Measurements from ENCODE around the gene TMEM52B. TPM values are rescaled to one million over a fixed set of nuclear protein-coding genes. Genes with fewer than 3 reads are reported as not detected.
"Not testable (repeated sequence)": the region's sequence is repeated elsewhere in the genome, so short reads cannot be mapped to it uniquely, and the experiment has no call there.

TMEM52B gene
- total RNA-seq, 4 donors from 2014 or later = 0.17 to 1.6 TPM; not detected in 2

DNA sequence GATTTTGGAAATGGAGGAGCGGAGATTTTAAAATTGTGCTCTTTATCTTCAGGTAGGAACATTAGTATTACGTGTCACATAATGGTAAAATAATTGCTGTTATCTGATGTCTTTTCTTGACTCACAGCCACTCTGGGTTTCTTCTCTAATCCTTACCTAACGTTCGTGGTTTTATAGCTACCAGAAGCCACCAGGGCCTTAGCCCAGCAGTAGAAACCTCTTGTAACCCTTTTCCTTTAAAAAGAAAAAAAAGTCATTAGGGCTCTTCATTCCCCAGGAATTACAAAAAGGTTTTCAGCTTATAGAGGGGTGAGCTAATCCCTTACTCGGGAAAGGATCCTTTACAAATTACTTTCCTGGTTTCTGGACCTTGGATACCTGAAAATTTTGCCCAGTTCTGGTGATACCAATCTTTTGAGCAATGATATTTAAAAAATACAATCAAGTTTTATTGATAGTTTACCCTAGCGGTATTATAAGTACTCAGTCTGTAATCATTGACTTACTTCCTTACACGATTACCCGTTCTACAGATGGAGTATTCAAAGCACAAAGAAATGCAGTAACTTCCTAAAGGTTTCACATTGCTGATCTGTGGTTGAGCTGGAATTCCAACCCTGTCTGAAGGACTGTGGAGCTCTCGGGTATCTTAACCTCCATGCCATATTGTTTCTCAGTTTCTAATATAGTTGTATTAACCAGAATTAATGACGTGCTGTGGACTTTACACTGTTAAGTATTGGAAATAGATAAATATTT is 35.5 kb downstream of the TMEM52B start:
- H3K4me3 ChIP-seq = peak overlapping the region; percentile 79 to 87 (median 82)
- H3K36me3 ChIP-seq = peaks cover 5 to 32% (median 19%) of the 10 kb centered on the region in 4 donors
- H3K27me3 ChIP-seq = no peaks in the 10 kb centered on the region
- intact Hi-C loops (cut with DNase I) = loop anchor here (10.0 kb wide), 2 partner anchors 60 to 510 kb away; partner anchors contain the start of gene YBX3
- no peaks in the 10 kb centered on the region for H3K9me3 ChIP-seq
- H3K4me1 ChIP-seq = peaks cover 37 to 50% (median 42%) of the 10 kb centered on the region in 4 donors
- WGBS = 23% methylated on average over 10 of the region's 10 CpGs
- no peak for DNase-seq (ENCODE audit: extremely low spot score)
- peak overlapping the region; percentile 96 to 100 (median 98) for H3K27ac ChIP-seq (replicated peaks in 1 of 4)
- TF ChIP-seq POLR2A (IDR thresholded peaks at IDR 0.05; ENCODE audit: low read depth) (no peak), EP300 (IDR thresholded peaks at IDR 0.05) (no peak)

- no peak for DNase-seq (ENCODE audit: extremely low spot score)
- Histone ChIP-seq H3K9me3 (no peaks in the 10 kb centered on the region), H3K27me3 (no peaks in the 10 kb centered on the region), H3K4me1 (peaks cover 41 to 55% (median 46%) of the 10 kb centered on the region in 4 donors), H3K36me3 (peaks cover 5 to 38% (median 24%) of the 10 kb centered on the region in 4 donors), H3K4me3 (peak overlapping the region; percentile 79 to 87 (median 82)), H3K27ac (replicated peaks in 1 of 4) (peak overlapping the region; percentile 96 to 100 (median 98))
- 50% methylated on average over 3 of the region's 3 CpGs for WGBS
- intact Hi-C loops (cut with DNase I) = loop anchor here (10.0 kb wide), 2 partner anchors 60 to 510 kb away; partner anchors contain the start of gene YBX3
- TF ChIP-seq POLR2AphosphoS5 (IDR thresholded peaks at IDR 0.05) = peak in 1 of 2 donors; percentile 41
- no peak for TF ChIP-seq CTCF (IDR thresholded peaks at IDR 0.05)
- TF ChIP-seq POLR2A (IDR thresholded peaks at IDR 0.05; ENCODE audit: low read depth) = no peak
- TF ChIP-seq EP300 (IDR thresholded peaks at IDR 0.05) = no peak
Measured at GRCh38 chr12:10214895-10215267, 36.0 kb downstream of the TMEM52B start.

DNA sequence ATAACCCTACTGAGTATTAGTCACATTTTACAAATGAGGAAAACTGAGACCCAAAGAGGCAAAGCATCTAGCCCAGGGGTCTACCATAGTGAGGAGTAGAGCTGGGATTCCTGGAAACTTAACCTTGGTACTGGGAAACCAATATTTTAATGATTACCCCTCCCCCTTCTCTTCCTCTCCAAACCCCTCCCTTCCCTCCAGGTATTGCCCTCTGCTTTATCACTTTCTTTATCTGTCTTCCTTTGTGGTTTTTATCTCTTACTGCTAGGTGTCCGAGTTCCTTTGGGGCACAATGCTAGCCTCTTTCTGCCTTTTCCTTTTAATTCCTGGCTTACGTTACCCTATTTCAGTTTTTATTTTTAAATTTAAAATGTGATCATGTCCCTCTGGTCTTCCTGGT is 36.6 kb downstream of the TMEM52B start:
- Histone ChIP-seq H3K27ac (replicated peaks in 1 of 4) (peak overlapping the region; percentile 96 to 100 (median 98)), H3K4me3 (peak overlapping the region; percentile 79 to 87 (median 82)), H3K4me1 (peaks cover 46 to 60% (median 52%) of the 10 kb centered on the region in 4 donors), H3K36me3 (peaks cover 5 to 43% (median 30%) of the 10 kb centered on the region in 4 donors), H3K9me3 (no peaks in the 10 kb centered on the region), H3K27me3 (no peaks in the 10 kb centered on the region)
- intact Hi-C loops (cut with DNase I) = loop anchor here (10.0 kb wide), 2 partner anchors 61 to 509 kb away; partner anchors contain the start of gene YBX3
- no peak for TF ChIP-seq POLR2AphosphoS5 (IDR thresholded peaks at IDR 0.05)
- no peak for TF ChIP-seq POLR2A (IDR thresholded peaks at IDR 0.05; ENCODE audit: low read depth)
- TF ChIP-seq CTCF (IDR thresholded peaks at IDR 0.05) = no peak
- no peak for TF ChIP-seq EP300 (IDR thresholded peaks at IDR 0.05)
- DNase-seq (ENCODE audit: extremely low spot score) = no peak
- WGBS = 71% methylated on average over 2 of the region's 2 CpGs

DNA sequence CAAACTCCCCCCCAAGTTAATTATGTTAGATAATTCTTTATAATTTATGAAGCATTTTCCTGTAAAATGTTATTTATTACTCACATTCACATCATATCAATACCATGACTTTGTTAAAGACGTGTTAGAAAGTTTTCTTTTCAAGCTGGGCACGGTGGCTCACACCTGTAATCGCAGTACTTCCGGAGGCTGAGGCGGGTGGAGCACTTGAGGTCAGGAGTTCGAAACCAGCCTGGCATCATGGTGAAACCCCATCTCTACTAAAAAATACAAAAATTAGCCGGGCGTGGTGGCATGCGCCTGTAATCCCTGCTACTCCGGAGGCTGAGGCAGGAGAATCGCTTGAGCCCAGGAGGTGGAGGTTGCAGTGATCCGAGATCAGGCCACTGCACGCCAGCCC is 37.1 kb downstream of the TMEM52B start:
- H3K9me3 ChIP-seq; DNase-seq (ENCODE audit: extremely low spot score); H3K27me3 ChIP-seq: not testable (repeated sequence)
- H3K27ac ChIP-seq (replicated peaks in 1 of 4) = peak overlapping the region; percentile 96 to 100 (median 98)
- intact Hi-C loops (cut with DNase I) = loop anchor here (10.0 kb wide), 2 partner anchors 61 to 509 kb away; partner anchors contain the start of gene YBX3
- peak overlapping the region in 1 of 4 donors; percentile 79 for H3K4me3 ChIP-seq
- H3K4me1 ChIP-seq = peaks cover 50 to 65% (median 57%) of the 10 kb centered on the region in 4 donors
- peaks cover 5 to 48% (median 35%) of the 10 kb centered on the region in 4 donors for H3K36me3 ChIP-seq
- 91% methylated on average over 13 of the region's 13 CpGs for WGBS

DNA sequence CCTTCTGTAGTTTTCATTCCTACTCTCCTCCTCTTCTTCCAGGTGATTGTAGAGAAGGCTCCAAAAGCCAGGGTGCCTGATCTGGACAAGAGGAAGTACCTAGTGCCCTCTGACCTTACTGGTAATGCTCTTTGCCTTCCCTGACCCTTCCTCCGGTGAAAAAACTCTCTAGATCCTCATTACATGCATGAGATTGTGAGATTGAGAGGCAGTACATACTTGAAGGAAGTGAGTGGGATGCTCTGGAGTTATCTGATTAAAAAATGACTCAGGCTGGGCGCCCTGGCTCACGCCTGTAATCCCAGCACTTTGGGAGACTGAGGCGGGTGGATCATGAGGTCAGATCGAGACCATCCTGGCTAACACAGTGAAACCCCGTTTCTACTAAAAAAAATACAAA is 39.2 kb downstream of the TMEM52B start:
- 93% methylated on average over 6 of the region's 6 CpGs for WGBS
- no peak for TF ChIP-seq EP300 (IDR thresholded peaks at IDR 0.05)
- no peak for TF ChIP-seq CTCF (IDR thresholded peaks at IDR 0.05)
- no peak for TF ChIP-seq POLR2AphosphoS5 (IDR thresholded peaks at IDR 0.05)
- TF ChIP-seq POLR2A (IDR thresholded peaks at IDR 0.05; ENCODE audit: low read depth) = no peak
- DNase-seq (ENCODE audit: extremely low spot score) = no peak
- intact Hi-C loops (cut with DNase I) = loop anchor here (10.0 kb wide), 2 partner anchors 63 to 507 kb away; partner anchors contain the start of gene YBX3
- H3K27ac ChIP-seq (replicated peaks in 1 of 4) = peak overlapping the region in 2 of 4 donors; percentile 17 to 30
- H3K4me3 ChIP-seq = no peak overlapping the region
- peaks cover 25 to 69% (median 55%) of the 10 kb centered on the region in 4 donors for H3K36me3 ChIP-seq
- H3K27me3 ChIP-seq = no peaks in the 10 kb centered on the region
- peaks cover 52 to 60% (median 54%) of the 10 kb centered on the region in 4 donors for H3K4me1 ChIP-seq
- H3K9me3 ChIP-seq = no peaks in the 10 kb centered on the region

Measured in esophagus muscularis mucosa (tissue), 4 donors.